ENCODE data around the gene PGAP2. TPM values are rescaled to one million over a fixed set of nuclear protein-coding genes. Genes with fewer than 3 reads are reported as not detected.
A peak's percentile ranks its signal among the peaks of the same experiment; 100 is the strongest.
"Not testable (repeated sequence)": the region's sequence is repeated elsewhere in the genome, so short reads cannot be mapped to it uniquely, and the experiment has no call there.

The PGAP2 gene
- total RNA-seq, 1 donor: 8.2 TPM

- H3K4me3 ChIP-seq (ENCODE audit: low read depth, low read length): no peak overlapping the region
- DNase-seq (ENCODE audit: low read depth): no peak
- no peak for TF ChIP-seq CTCF (IDR thresholded peaks at IDR 0.05; ENCODE audit: insufficient read depth, low read depth, low read length)
These were observed 25.4 kb upstream of the PGAP2 start for GRCh38 chr11:3782963-3783362.

GRCh38 chr11:3783611-3784010 lies 24.7 kb upstream of the PGAP2 start:
- TF ChIP-seq CTCF (IDR thresholded peaks at IDR 0.05; ENCODE audit: insufficient read depth, low read depth, low read length): no peak
- DNase-seq (ENCODE audit: low read depth): no peak
- no peak overlapping the region for H3K4me3 ChIP-seq (ENCODE audit: low read depth, low read length)

GRCh38 chr11:3786781-3787428 lies 21.5 kb upstream of the PGAP2 start:
- TF ChIP-seq CTCF (IDR thresholded peaks at IDR 0.05; ENCODE audit: insufficient read depth, low read depth, low read length): no peak
- no peak overlapping the region for H3K4me3 ChIP-seq (ENCODE audit: low read depth, low read length)
- peak; percentile 49 for DNase-seq (ENCODE audit: low read depth)

GRCh38 chr11:3794387-3794786 lies 14.0 kb upstream of the PGAP2 start:
- DNase-seq (ENCODE audit: low read depth); H3K4me3 ChIP-seq (ENCODE audit: low read depth, low read length): not testable (repeated sequence)

GRCh38 chr11:3795131-3796001 lies 13.0 kb upstream of the PGAP2 start:
- H3K4me3 ChIP-seq (ENCODE audit: low read depth, low read length): peak overlapping the region; percentile 85
- DNase-seq (ENCODE audit: low read depth): no peak
- no peak for TF ChIP-seq CTCF (IDR thresholded peaks at IDR 0.05; ENCODE audit: insufficient read depth, low read depth, low read length)

- H3K4me3 ChIP-seq (ENCODE audit: low read depth, low read length): peak overlapping the region; percentile 85
- TF ChIP-seq CTCF (IDR thresholded peaks at IDR 0.05; ENCODE audit: insufficient read depth, low read depth, low read length): no peak
- DNase-seq (ENCODE audit: low read depth): no peak
These were observed 12.4 kb upstream of the PGAP2 start for GRCh38 chr11:3796002-3796311.

- H3K4me3 ChIP-seq (ENCODE audit: low read depth, low read length): peak overlapping the region; percentile 85
- TF ChIP-seq CTCF (IDR thresholded peaks at IDR 0.05; ENCODE audit: insufficient read depth, low read depth, low read length): no peak
- no peak for DNase-seq (ENCODE audit: low read depth)
These were observed 12.0 kb upstream of the PGAP2 start for GRCh38 chr11:3796346-3796745.
